ENCODE data around the gene SAXO1. TPM values are rescaled to one million over a fixed set of nuclear protein-coding genes. Genes with fewer than 3 reads are reported as not detected.

The SAXO1 gene
- total and polyA plus RNA-seq, 3 donors from 2014 or later, result 25.8 to 103 (median 44.0) TPM

- intact Hi-C loops (cut with DNase I; ENCODE audit: low total_unique reads), result no loop called here
- no peaks in the 10 kb centered on the region for H3K9me3 ChIP-seq
- WGBS, 2 donors, result 77 to 80% methylated on average over 4 of the region's 4 CpGs
- H3K36me3 ChIP-seq (ENCODE audit: low read depth, missing control alignments), result no peaks in the 10 kb centered on the region
- H3K27me3 ChIP-seq, result no peaks in the 10 kb centered on the region
- H3K4me3 ChIP-seq, result no peak overlapping the region
- no peak for DNase-seq
- no peak for TF ChIP-seq CTCF (IDR thresholded peaks at IDR 0.05)
- no peak for TF ChIP-seq POLR2A (IDR thresholded peaks at IDR 0.05)
- H3K4me1 ChIP-seq, result no peaks in the 10 kb centered on the region
- no peak overlapping the region for H3K27ac ChIP-seq
Observed at GRCh38 chr9:18890372-18890771, 142.6 kb downstream of the SAXO1 start.

- WGBS, 2 donors, result 94 to 96% methylated on average over 7 to 12 of the region's 12 CpGs
- Histone ChIP-seq H3K4me1 (no peaks in the 10 kb centered on the region), H3K27ac (no peak overlapping the region), H3K27me3 (no peaks in the 10 kb centered on the region), H3K4me3 (no peak overlapping the region), H3K36me3 (ENCODE audit: low read depth, missing control alignments) (no peaks in the 10 kb centered on the region), H3K9me3 (no peaks in the 10 kb centered on the region)
- TF ChIP-seq CTCF (IDR thresholded peaks at IDR 0.05), result no peak
- no peak for TF ChIP-seq POLR2A (IDR thresholded peaks at IDR 0.05)
- DNase-seq, result no peak
- intact Hi-C loops (cut with DNase I; ENCODE audit: low total_unique reads), result no loop called here
Observed at GRCh38 chr9:18889550-18889949, 143.5 kb downstream of the SAXO1 start.

GRCh38 chr9:18888290-18888689 lies 144.7 kb downstream of the SAXO1 start:
- DNase-seq, result no peak
- intact Hi-C loops (cut with DNase I; ENCODE audit: low total_unique reads), result no loop called here
- Histone ChIP-seq H3K27ac (no peak overlapping the region), H3K9me3 (no peaks in the 10 kb centered on the region), H3K4me3 (no peak overlapping the region), H3K4me1 (no peaks in the 10 kb centered on the region), H3K27me3 (no peaks in the 10 kb centered on the region), H3K36me3 (ENCODE audit: low read depth, missing control alignments) (no peaks in the 10 kb centered on the region)
- 88 to 90% methylated on average over 1 of the region's 1 CpG for WGBS, 2 donors
- TF ChIP-seq CTCF (IDR thresholded peaks at IDR 0.05), result no peak
- no peak for TF ChIP-seq POLR2A (IDR thresholded peaks at IDR 0.05)

GRCh38 chr9:18887546-18887945 lies 145.5 kb downstream of the SAXO1 start:
- DNase-seq, result no peak
- Histone ChIP-seq H3K27ac (no peak overlapping the region), H3K9me3 (no peaks in the 10 kb centered on the region), H3K27me3 (no peaks in the 10 kb centered on the region), H3K4me1 (no peaks in the 10 kb centered on the region), H3K4me3 (no peak overlapping the region), H3K36me3 (ENCODE audit: low read depth, missing control alignments) (no peaks in the 10 kb centered on the region)
- TF ChIP-seq CTCF (IDR thresholded peaks at IDR 0.05) (no peak), POLR2A (IDR thresholded peaks at IDR 0.05) (no peak)
- WGBS, 2 donors, result 100% methylated on average over 1 of the region's 1 CpG
- intact Hi-C loops (cut with DNase I; ENCODE audit: low total_unique reads), result no loop called here

GRCh38 chr9:18881758-18882157 lies 151.3 kb downstream of the SAXO1 start:
- TF ChIP-seq CTCF (IDR thresholded peaks at IDR 0.05) (no peak), POLR2A (IDR thresholded peaks at IDR 0.05) (no peak)
- no peaks in the 10 kb centered on the region for H3K27me3 ChIP-seq
- no peak for DNase-seq
- 68 to 72% methylated on average over 2 of the region's 2 CpGs for WGBS, 2 donors
- H3K36me3 ChIP-seq (ENCODE audit: low read depth, missing control alignments), result no peaks in the 10 kb centered on the region
- no peaks in the 10 kb centered on the region for H3K9me3 ChIP-seq
- intact Hi-C loops (cut with DNase I; ENCODE audit: low total_unique reads), result no loop called here
- H3K4me3 ChIP-seq, result no peak overlapping the region
- H3K27ac ChIP-seq, result no peak overlapping the region
- no peaks in the 10 kb centered on the region for H3K4me1 ChIP-seq

All from testis (tissue), 3 donors.